UCSD-AML1 (cell line): ENCODE measurements around the gene COLQ.
"Not testable (repeated sequence)": the region's sequence is repeated elsewhere in the genome, so short reads cannot be mapped to it uniquely, and the experiment has no call there.

Source experiments
- DNase-seq: peaks from one replicate; lab custom pipeline; 2025; ENCODE audit not compliant: unreplicated experiment; lab: John Stamatoyannopoulos, UW

The COLQ gene

DNA sequence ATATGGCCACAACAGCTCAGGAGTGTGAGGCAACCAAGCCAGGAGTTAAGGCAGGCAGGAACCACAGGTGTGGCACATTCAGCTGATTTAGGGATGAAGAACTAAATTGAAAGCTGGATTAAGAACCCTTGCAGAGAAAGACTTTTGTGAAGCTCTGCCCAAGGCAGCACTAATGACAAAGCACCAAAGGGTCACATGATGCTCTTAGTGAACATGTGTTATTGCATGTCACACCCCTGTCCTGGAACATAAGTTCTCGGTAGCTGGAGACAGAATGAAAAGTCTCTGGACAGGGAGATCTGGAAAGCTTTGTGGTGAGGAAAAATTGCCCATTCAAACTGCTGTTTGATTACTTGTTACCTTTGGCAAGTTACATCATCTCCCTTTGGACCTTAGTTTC is 90.9 kb downstream of the COLQ start:
- DNase-seq, result no peak

DNA sequence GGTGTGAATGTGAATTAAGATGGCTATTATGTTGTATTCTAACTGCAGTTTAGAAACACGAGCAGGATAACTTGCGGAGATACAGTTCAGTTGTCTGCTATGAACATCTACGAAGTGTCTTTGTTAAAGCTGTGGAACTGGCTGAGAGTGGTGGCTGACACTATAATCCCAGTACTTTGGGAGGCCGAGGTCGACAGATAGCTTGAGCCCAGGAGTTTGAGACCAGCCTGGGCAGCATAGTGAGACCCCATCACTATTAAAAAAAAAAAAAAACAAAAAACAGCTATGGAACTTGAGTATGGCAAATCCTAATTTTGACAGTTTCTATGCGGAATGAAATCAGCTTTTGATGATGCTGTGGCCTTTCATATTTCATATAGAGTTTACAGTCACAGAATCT is 92.4 kb downstream of the COLQ start:
- no peak for DNase-seq

DNA sequence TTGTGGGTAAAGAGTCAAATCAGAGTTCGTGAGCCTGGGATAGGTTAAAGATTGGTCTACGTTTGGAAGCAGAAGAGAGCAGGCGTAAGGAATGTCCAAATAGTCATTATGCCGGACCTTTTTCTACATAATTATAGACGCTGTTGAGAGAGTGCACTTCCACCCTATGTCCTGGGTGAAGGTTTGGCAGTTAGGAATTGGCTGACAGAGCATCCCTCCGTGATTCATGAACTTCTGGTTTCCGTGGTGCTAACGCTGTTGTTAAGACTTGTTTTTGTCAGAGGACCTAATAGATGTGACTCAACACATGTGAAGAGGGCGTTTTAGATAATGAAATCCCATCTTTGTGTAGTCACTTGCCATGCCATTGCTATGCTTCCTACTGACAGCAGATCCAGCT is 93.0 kb downstream of the COLQ start:
- no peak for DNase-seq

DNA sequence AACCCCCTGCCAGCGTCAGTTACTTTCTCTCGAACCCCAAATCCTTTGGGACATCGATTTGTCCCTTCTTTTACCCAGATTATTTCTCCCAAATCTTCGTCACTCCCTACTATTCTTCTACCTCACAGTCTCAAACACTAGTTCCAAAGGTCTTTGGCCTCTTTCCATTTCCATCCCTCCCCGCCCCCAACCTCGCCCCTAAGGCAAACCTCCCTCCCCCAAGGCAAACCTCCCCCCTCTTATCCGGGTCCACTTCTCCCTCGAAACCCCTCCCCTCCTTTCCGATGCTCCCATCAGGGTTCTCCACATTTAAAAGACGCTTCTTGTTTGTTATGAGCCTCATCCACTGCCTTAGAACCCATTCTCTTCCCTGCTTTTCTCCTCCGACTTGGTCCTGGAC is 93.5 kb downstream of the COLQ start:
- DNase-seq, result no peak

DNA sequence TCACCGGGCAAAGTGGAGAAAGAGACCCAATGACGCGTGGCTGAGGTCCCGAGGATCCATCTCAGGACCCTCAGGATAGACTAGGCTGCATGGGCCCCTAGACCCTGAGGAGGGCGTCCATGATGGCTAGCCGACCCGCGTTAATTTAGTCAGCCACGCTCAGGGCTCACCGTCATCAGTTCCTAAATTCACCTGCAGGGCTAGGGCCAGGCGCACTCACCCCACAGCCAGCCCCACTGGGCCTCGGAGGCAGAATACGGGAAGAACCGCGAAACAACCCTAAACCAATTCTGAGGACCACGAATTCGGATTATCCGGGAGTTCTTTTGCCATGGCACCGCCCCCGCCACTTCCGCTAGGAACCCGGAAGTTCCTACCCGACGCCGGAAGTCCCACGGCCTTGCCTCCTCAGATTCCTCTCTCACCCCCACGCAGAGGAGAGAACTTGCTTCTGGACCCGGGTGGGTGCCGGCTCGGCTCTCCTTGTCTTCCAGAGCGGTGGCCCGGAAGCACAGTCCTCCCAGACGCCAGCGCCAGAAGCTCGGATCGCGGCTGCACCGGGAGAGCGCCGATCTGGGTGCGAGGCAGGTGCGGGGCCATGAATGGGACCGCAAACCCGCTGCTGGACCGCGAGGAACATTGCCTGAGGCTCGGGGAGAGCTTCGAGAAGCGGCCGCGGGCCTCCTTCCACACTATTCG is 94.2 kb downstream of the COLQ start, which contains the start of the genes EAF1 and METTL6:
Gene EAF1 (plus strand): TSS at position 417 of the 699 bp plus-strand sequence. CDS start 182 bp downstream, at position 599.
Gene METTL6 (minus strand): TSS at position 363 of the 699 bp plus-strand sequence. CDS start 1,033 bp downstream, outside the sequence.
- DNase-seq, result peak; percentile 86

DNA sequence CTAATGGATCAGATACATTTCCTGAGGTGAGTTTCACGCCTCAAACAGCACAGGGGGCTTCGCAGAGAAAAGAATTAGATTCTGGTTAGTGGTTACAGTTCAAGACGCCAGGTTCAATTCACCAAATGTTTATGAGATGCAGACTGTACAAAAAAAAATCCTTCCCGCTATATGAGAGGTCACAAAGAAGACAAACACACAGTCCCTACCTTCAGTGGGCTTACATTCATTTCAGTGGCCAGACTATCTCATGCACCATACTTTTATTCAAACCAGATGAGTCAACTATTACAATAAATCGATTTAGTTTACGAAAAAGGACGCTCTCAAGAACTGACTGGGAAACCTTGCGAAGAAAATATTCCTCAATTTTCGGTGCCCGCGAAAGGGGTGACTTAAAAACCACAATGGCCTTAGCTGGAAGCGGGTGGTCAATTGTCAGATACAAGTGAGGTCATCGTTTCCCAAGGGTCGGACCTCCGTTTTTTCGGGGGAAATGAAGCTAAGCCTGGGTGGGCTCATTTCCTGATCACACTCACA is 94.9 kb downstream of the COLQ start:
- DNase-seq, result no peak

DNA sequence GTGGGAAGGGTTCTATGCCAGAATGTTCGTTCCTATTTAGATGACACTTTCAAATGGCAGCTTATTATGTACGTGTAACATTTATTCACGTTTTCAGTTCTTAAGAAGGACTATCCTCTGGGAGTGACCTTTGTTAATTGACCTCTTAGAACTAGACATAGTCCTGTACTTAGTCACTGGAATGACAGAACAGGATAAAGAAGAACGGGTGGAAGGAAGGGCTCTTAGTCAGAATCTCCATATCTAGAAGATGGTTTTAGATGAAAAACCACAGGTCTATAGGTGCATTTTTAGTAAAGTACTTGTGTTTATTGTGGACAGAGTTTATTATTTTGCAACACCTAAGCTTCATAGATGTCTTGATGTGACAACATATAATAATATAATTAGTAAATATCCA is 100.6 kb downstream of the COLQ start:
- no peak for DNase-seq

DNA sequence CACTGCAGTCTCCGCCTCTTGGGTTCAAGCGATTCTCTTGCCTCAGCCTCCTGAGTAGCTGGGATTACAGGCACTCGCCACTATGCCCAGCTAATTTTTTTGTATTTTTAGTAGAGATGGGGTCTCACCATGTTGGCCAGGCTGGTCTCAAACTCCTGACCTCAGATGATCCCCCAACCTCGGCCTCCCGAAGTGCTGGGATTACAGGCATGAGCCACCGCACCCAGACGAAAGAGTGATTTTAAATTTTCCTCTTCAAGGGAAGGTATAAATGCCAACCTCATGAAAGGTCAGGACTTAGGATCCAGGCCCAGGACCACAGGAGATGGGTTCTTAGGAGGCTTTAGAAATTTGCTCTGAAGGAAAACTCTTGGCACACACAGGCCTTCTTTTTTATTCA is 110.5 kb downstream of the COLQ start:
- DNase-seq, result not testable (repeated sequence)

DNA sequence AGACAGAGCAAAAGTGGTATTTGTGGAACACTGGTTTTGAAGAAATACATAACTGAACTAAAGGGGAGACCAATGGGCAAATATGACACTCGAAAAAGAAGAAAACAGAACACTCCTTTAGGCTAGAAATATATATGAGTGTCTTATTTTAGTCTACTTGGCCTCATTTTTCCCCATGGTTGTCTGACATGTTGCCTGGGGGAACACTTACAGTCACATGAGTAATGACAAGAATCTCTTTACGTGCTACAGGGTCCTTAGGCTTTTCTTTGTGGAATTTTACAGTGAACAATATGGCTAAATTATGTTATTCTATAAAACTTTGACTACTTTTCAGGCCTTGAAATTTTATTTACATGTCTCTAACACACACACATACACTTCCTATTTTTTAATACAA is 111.7 kb downstream of the COLQ start:
- DNase-seq, result no peak

DNA sequence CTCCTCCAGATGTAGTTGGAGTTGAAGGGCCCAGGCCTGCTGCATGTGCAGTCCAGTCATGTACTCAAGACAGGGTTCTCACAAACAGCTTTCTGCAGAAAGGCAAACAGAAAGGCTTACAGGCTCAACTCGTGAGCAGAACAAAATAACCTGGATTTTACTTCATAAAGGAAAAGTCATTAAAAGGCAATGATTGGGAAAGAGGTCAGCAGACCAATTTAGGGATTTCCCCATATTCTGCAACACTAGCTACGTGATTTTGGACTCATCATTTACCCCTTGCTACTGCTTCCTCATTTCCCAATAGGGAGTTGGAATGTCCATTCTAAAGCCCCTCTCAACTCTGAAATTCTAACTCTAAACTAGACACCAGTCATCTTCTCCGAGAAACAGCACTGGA is 112.3 kb downstream of the COLQ start:
- DNase-seq, result no peak

DNA sequence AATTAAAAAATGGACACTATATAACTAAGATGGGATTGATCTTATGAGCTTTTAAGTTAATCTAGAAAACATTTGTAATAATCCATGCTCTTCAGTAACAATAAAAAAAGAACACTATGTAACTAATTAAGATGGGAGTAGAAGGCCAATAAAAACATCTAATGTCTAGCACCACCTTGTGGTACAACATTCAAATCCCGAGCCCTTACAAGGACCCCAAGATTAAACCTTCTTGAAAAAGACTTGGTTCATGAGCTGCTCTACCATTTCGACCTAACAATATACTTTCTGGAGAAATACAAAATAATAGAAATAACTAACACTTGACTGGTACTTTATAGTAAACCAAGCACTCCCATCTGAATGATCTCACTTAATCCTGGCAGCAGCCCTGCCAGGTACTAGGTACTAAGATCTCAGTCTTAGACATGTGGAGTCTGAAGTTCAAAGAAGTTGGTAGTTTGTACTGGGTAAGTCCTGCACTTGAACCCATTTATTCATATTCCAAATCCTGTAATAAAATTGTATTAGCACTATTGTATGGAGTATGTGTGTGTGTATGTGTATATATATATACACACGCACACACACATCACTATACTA is 116.0 kb downstream of the COLQ start:
- no peak for DNase-seq

DNA sequence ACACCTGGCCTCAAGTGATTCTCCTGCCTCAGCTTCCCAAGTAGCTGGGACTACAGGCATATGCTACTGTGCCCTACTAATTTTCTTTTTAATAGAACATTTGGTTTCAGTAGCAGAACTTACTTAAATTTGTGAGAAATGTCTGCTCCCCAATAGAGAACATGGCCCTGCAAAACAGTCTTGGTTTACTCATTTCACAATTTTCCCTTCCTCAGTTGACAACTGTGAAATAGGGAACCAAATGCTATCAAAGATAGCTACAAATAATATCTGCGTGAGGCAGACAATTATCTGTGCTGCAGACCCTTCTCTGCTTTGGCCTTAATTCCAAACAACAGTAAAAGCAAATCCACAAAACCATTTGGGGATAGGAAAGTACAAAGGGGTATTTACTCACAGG is 116.7 kb downstream of the COLQ start:
- no peak for DNase-seq

DNA sequence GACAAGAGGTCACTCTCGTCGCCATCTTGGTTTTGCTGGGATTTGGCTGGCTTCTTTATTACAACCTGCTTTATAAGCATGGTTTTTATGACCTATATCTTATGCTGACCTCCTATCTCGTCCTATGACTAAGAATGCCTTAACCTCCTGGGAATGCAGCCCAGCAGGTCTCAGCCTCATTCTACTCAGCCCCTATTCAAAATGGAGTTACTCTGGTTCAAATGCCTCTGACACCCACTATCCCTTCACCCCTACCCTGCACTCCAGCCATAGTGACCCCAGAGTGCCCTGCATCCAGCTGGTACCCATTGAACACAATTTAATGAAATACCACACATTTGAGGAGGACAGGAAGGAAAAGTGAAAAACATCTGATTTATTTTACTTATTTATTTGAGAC is 117.5 kb downstream of the COLQ start:
- no peak for DNase-seq

DNA sequence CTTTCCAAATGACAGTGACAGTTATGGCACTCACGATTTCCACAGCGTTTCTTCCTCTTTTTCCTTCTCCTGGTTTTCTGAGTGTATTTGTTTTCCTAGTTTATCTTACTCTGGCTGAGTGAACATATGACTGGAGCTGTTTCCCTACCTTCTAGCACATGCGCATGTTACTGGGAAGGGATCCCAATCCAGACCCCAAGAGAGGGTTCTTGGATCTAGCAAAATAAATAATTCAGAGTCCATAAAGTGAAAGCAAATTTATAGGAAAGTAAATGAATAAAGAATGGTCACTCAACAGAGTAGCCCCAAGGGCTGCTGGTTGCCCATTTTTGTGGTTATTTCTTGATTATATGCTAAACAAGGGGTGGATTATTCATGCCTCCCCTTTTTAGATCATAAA is 118.0 kb downstream of the COLQ start:
- no peak for DNase-seq

DNA sequence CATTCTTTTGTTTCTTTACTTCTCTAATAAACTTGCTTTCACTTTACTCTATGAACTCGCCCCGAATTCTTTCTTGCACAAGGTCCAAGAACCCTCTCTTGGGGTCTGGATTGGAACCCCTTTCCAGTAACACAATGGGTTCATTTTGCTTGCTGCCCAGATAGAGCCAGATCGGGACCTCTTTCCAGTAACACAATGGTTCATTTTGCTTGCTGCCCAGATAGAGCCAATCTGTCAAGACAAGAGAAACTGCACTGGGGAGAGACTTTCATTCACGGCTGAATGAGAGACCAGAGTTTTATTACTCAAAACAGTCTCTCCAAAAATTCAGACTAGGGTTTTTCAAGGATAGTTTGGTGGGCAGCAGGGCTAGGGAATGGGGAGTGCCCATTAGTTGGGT is 119.6 kb downstream of the COLQ start:
- DNase-seq, result no peak
